HCT116 (cell line): Measurements from ENCODE around the gene TPST1. TPM values are rescaled to one million over a fixed set of nuclear protein-coding genes. Genes with fewer than 3 reads are reported as not detected.

Source experiments
- ATAC-seq: fragments of 200-7000 bp; cut with Tn5 transposase; 2 replicates; pipeline ENCODE4 v1.9.1; 2020; ENCODE audit warnings: mild to moderate bottlenecking, moderate library complexity
- BruUV-seq: library from RNA; stranded (reverse); fragments of 400-500 nt; replicated peaks from 2 replicates; lab custom pipeline; 2021; lab: Mats Ljungman, UMichigan
- CTCF ChIA-PET: fragments of 300-600 bp; sonication (Branson Sonifier 250); formaldehyde crosslinking; loops from one replicate; lab custom pipeline; 2021; ENCODE audit warnings: antibody characterized with exemption; lab: Charles Lee
- POLR2A ChIA-PET: fragments of 300-600, 350-600 bp; sonication (Branson Sonifier 250); formaldehyde crosslinking; loops from one replicate; lab custom pipeline; 2021; ENCODE audit warnings: antibody characterized with exemption; lab: Charles Lee
- RAD21 ChIA-PET, 2 experiments: fragments of 300-600 bp; sonication (Branson Sonifier 250); formaldehyde crosslinking; loops; one replicate each; lab custom pipeline; 2023; ENCODE audit warnings: low total read pairs in 2 of 2; ENCODE audit not compliant: uncharacterized antibody in 2 of 2, unreplicated experiment in 2 of 2, low non-redundant PET in 1 of 2; lab: Charles Lee
- DNase-seq: peaks from one replicate; pipeline ENCODE4 v3.0.0-alpha.2; 2010; ENCODE audit warnings: low read depth, low spot score
- H2AFZ ChIP-seq: fragments of 200-600 bp; shearing (Covaris generic), sonication (generic); 2 replicates; pipeline ENCODE4 v1.6.1; 2017; ENCODE audit warnings: low read depth, mixed run types, mixed read lengths, antibody characterized with exemption, low read length; ENCODE audit not compliant: poor library complexity, severe bottlenecking
- H3K27ac ChIP-seq: 2 replicates; pipeline ENCODE4 v1.5.1; 2012; ENCODE audit warnings: low read depth, low read length
- H3K27me3 ChIP-seq: fragments of 200-600 bp; sonication (generic); 2 replicates; pipeline ENCODE4 v1.6.1; 2016; ENCODE audit warnings: mixed run types, low read length, mixed read lengths; ENCODE audit not compliant: insufficient read depth
- H3K36me3 ChIP-seq, 2 experiments: fragments of 200-500 bp in 1 of 2; fragments of 200-600 bp in 1 of 2; sonication (Bioruptor generic) in 1 of 2; sonication (generic) in 1 of 2; 2 replicates each; pipeline versions ENCODE4 v1.5.1 to v1.6.1; 2014 to 2016; ENCODE audit warnings: low read length in 2 of 2, inconsistent platforms in 1 of 2, mixed read lengths in 1 of 2, mixed run types in 1 of 2; ENCODE audit not compliant: insufficient read depth in 2 of 2, control insufficient read depth in 1 of 2
- H3K4me1 ChIP-seq, 2 experiments: fragments of 200-600 bp in 1 of 2; sonication (generic) in 1 of 2; 2 replicates each; pipeline versions ENCODE4 v1.5.1 to v1.6.1; 2012 to 2017; ENCODE audit warnings: low read length in 2 of 2, inconsistent platforms in 1 of 2, mild to moderate bottlenecking in 1 of 2, mixed read lengths in 1 of 2, mixed run types in 1 of 2, moderate library complexity in 1 of 2; ENCODE audit not compliant: insufficient read depth in 2 of 2, control insufficient read depth in 1 of 2
- H3K4me2 ChIP-seq: fragments of 200-600 bp; sonication (generic); 2 replicates; pipeline ENCODE4 v1.6.1; 2017; ENCODE audit warnings: mixed run types, low read length, mixed read lengths
- H3K4me3 ChIP-seq, 2 experiments: fragments of 200-600 bp in 1 of 2; sonication (generic) in 1 of 2; replicated peaks in 1 of 2; 2 replicates each; pipeline ENCODE4 v1.5.1; 2011 to 2016; ENCODE audit warnings: low read length in 2 of 2, control low read depth in 1 of 2, low read depth in 1 of 2, mild to moderate bottlenecking in 1 of 2, mixed read lengths in 1 of 2, mixed run types in 1 of 2
- H3K79me2 ChIP-seq: fragments of 200-600 bp; sonication (generic); 2 replicates; pipeline ENCODE4 v1.6.1; 2017; ENCODE audit warnings: mild to moderate bottlenecking, mixed run types, low read length, moderate library complexity, mixed read lengths; ENCODE audit not compliant: insufficient read depth
- H3K9ac ChIP-seq: fragments of 200-600 bp; sonication (generic); 2 replicates; pipeline ENCODE4 v1.6.1; 2016; ENCODE audit warnings: low read length, mixed read lengths
- H3K9me2 ChIP-seq: fragments of 200-600 bp; sonication (generic), shearing (Covaris generic); 2 replicates; pipeline ENCODE4 v1.6.1; 2017; ENCODE audit warnings: mixed run types, mild to moderate bottlenecking, moderate library complexity; ENCODE audit not compliant: insufficient read depth
- H3K9me3 ChIP-seq, 2 experiments: fragments of 200-500 bp in 1 of 2; fragments of 200-600 bp in 1 of 2; sonication (Bioruptor generic) in 1 of 2; sonication (generic) in 1 of 2; 2 replicates each; pipeline ENCODE4 v1.6.1; 2014 to 2017; ENCODE audit warnings: low read length in 2 of 2, mixed read lengths in 2 of 2, inconsistent platforms in 1 of 2, low read depth in 1 of 2, mild to moderate bottlenecking in 1 of 2, mixed run types in 1 of 2, moderate library complexity in 1 of 2; ENCODE audit not compliant: control insufficient read depth in 1 of 2, insufficient read depth in 1 of 2
- H4K20me1 ChIP-seq: fragments of 200-600 bp; sonication (generic), shearing (Covaris generic); 2 replicates; pipeline ENCODE4 v1.6.1; 2017; ENCODE audit warnings: mixed run types, mild to moderate bottlenecking, moderate library complexity; ENCODE audit not compliant: insufficient read depth
- EZH2phosphoT487 ChIP-seq: fragments of 200-600 bp; IDR thresholded peaks from 2 replicates; pipeline ENCODE4 v1.6.1; 2018; ENCODE audit warnings: antibody characterized with exemption, borderline replicate concordance
- FOSL1 ChIP-seq: IDR thresholded peaks from 2 replicates; pipeline ENCODE4 v1.6.1; 2012; ENCODE audit warnings: low read depth
- JUND ChIP-seq: IDR thresholded peaks from 2 replicates; pipeline ENCODE4 v1.6.1; 2012
- YY1 ChIP-seq: IDR thresholded peaks from 2 replicates; pipeline ENCODE4 v1.6.1; 2011; ENCODE audit warnings: low read length, low read depth, moderate library complexity, mild to moderate bottlenecking; ENCODE audit not compliant: insufficient replicate concordance; ENCODE audit errors: extremely low read depth
- ZNF274 ChIP-seq: fragments of 200-500 bp; sonication (Bioruptor generic); IDR thresholded peaks from 2 replicates; pipeline ENCODE4 v1.6.1; 2014; ENCODE audit warnings: mild to moderate bottlenecking, low read depth, low read length, inconsistent platforms
- intact Hi-C: fragments of 100-400 bp; cut with micrococcal nuclease; formaldehyde crosslinking; loops from 2 replicates; pipeline ENCODE4 v1.10.0; 2022
- total RNA-seq: library from RNA; stranded (reverse); gene quantifications from one replicate; pipeline ENCODE4 v1.2.1, GENCODE V29; 2021; ENCODE audit not compliant: unreplicated experiment
- TF ChIP-seq, protein P1 (sequence below): IDR thresholded peaks from 2 replicates; pipeline ENCODE4 v1.6.1; 2012; ENCODE audit warnings: low read depth

TPST1 gene
- total RNA-seq, 1 experiment from 2014 or later = 11.4 TPM

GRCh38 chr7:66193146-66193725 lies 11.9 kb upstream of the TPST1 start:
- ATAC-seq (no peak), DNase-seq (no peak)
- Histone ChIP-seq H3K9ac (no peak overlapping the region), H3K27me3 (no peaks in the 10 kb centered on the region), H3K4me1 (no peaks in the 10 kb centered on the region), H4K20me1 (no peaks in the 10 kb centered on the region), H3K36me3 (no peaks in the 10 kb centered on the region), H3K27ac (no peak overlapping the region), H3K9me3 (no peaks in the 10 kb centered on the region), H3K9me2 (no peaks in the 10 kb centered on the region), H3K4me2 (no peak overlapping the region), H3K79me2 (no peaks in the 10 kb centered on the region), H2AFZ (no peak overlapping the region), H3K4me3 (no peak overlapping the region)
- no peak for TF ChIP-seq YY1
- TF ChIP-seq, protein P1, sequence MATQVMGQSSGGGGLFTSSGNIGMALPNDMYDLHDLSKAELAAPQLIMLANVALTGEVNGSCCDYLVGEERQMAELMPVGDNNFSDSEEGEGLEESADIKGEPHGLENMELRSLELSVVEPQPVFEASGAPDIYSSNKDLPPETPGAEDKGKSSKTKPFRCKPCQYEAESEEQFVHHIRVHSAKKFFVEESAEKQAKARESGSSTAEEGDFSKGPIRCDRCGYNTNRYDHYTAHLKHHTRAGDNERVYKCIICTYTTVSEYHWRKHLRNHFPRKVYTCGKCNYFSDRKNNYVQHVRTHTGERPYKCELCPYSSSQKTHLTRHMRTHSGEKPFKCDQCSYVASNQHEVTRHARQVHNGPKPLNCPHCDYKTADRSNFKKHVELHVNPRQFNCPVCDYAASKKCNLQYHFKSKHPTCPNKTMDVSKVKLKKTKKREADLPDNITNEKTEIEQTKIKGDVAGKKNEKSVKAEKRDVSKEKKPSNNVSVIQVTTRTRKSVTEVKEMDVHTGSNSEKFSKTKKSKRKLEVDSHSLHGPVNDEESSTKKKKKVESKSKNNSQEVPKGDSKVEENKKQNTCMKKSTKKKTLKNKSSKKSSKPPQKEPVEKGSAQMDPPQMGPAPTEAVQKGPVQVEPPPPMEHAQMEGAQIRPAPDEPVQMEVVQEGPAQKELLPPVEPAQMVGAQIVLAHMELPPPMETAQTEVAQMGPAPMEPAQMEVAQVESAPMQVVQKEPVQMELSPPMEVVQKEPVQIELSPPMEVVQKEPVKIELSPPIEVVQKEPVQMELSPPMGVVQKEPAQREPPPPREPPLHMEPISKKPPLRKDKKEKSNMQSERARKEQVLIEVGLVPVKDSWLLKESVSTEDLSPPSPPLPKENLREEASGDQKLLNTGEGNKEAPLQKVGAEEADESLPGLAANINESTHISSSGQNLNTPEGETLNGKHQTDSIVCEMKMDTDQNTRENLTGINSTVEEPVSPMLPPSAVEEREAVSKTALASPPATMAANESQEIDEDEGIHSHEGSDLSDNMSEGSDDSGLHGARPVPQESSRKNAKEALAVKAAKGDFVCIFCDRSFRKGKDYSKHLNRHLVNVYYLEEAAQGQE = no peak
- no peak for TF ChIP-seq FOSL1
- no peak for TF ChIP-seq EZH2phosphoT487
- no peak for TF ChIP-seq ZNF274
- no peak for TF ChIP-seq JUND
- BruUV-seq = no TSS peak
- ChIA-PET POLR2A (interaction anchor here (0.6 kb wide), 1 partner anchor 11 kb away, joined by 4 read pairs; no protein-coding TSS in a partner anchor), RAD21 (no interaction called here), CTCF (no interaction called here)
- intact Hi-C loops = no loop called here
